K562 (cell line): ENCODE results near the gene TCF23. TPM values are rescaled to one million over a fixed set of nuclear protein-coding genes. Genes with fewer than 3 reads are reported as not detected.

Experiments
- ATAC-seq: fragments of 200-7000 bp; cut with Tn5 transposase; 3 replicates; pipeline ENCODE4 v1.9.1; 2020; ENCODE audit warnings: moderate library complexity
- BruUV-seq: library from RNA; stranded (reverse); fragments of 400-500 nt; replicated peaks from 2 replicates; lab custom pipeline; 2021; lab: Mats Ljungman, UMichigan
- CTCF ChIA-PET: fragments of 300-600 bp; formaldehyde crosslinking; extraction: SDS; loops from one replicate; lab custom pipeline; 2021; ENCODE audit warnings: low intra/inter-chr PET ratio; lab: Yijun Ruan, JAX
- POLR2A ChIA-PET: fragments of 300-600, 350-650 bp; sonication (Branson Sonifier 250); formaldehyde crosslinking; extraction: SDS; loops from one replicate; lab custom pipeline; 2021; ENCODE audit warnings: antibody characterized with exemption, inconsistent platforms; lab: Yijun Ruan, JAX
- DNase-seq, 4 experiments: peaks; one replicate each; pipeline versions ENCODE4 v3.0.0 to v3.0.0-alpha.2; 2011 to 2018; ENCODE audit warnings: low spot score in 3 of 4, mixed read lengths in 3 of 4; ENCODE audit errors: extremely low read depth in 1 of 4
- FAIRE-seq: peaks from 2 replicates; lab custom pipeline; 2011; peaks lifted over from hg19 to GRCh38; lab: Jason Lieb, UNC
- H2AFZ ChIP-seq: 2 replicates; pipeline ENCODE4 v1.6.0; 2011; ENCODE audit warnings: low read depth, low read length, control low read depth, inconsistent platforms
- H3K27ac ChIP-seq: fragments of 200-600 bp; 3 replicates; pipeline ENCODE4 v1.8.0; 2011; ENCODE audit warnings: low read depth, mild to moderate bottlenecking, control low read depth, inconsistent platforms, low read length, moderate library complexity, mixed read lengths; ENCODE audit errors: extremely low read depth
- H3K27me3 ChIP-seq, 2 experiments: fragments of 300-600 bp in 1 of 2; 2 replicates in 1 of 2; 3 replicates in 1 of 2; pipeline versions ENCODE4 v1.6.0 to v1.8.0; 2011; ENCODE audit warnings: inconsistent platforms in 2 of 2, low read length in 2 of 2, mild to moderate bottlenecking in 1 of 2, mixed read lengths in 1 of 2, moderate library complexity in 1 of 2; ENCODE audit not compliant: control insufficient read depth in 2 of 2, insufficient read depth in 2 of 2
- H3K36me3 ChIP-seq: fragments of 300-600 bp; 3 replicates; pipeline ENCODE4 v1.8.0; 2011; ENCODE audit warnings: mild to moderate bottlenecking, low read length, inconsistent platforms; ENCODE audit not compliant: control insufficient read depth, insufficient read depth
- H3K4me1 ChIP-seq, 2 experiments: fragments of 200-600 bp in 1 of 2; replicated peaks in 1 of 2; 2 replicates in 1 of 2; 3 replicates in 1 of 2; pipeline versions ENCODE4 v1.5.1 to v1.8.0; 2011; ENCODE audit warnings: inconsistent platforms in 2 of 2, low read length in 2 of 2, mild to moderate bottlenecking in 1 of 2, mixed read lengths in 1 of 2, moderate library complexity in 1 of 2; ENCODE audit not compliant: control insufficient read depth in 2 of 2, insufficient read depth in 2 of 2
- H3K4me2 ChIP-seq: 2 replicates; pipeline ENCODE4 v1.6.1; 2011; ENCODE audit warnings: low read length, control low read depth, inconsistent platforms, mixed read lengths; ENCODE audit not compliant: insufficient read depth
- H3K4me3 ChIP-seq: fragments of 200-600 bp; sonication (generic), shearing (Covaris generic); 2 replicates; pipeline ENCODE4 v1.5.1; 2016; ENCODE audit warnings: control low read depth, inconsistent platforms
- H3K79me2 ChIP-seq: fragments of 200-600 bp; 3 replicates; pipeline ENCODE4 v1.8.0; 2011; ENCODE audit warnings: low read length, inconsistent platforms; ENCODE audit not compliant: control insufficient read depth, insufficient read depth
- H3K9ac ChIP-seq, 2 experiments: 2 replicates each; pipeline versions ENCODE4 v1.6.0 to v1.6.1; 2011; ENCODE audit warnings: low read depth in 2 of 2, low read length in 2 of 2, control low read depth in 1 of 2, inconsistent platforms in 1 of 2, mild to moderate bottlenecking in 1 of 2, mixed read lengths in 1 of 2; ENCODE audit not compliant: insufficient read depth in 1 of 2
- H3K9me1 ChIP-seq: one replicate; pipeline ENCODE4 v1.6.0; 2011; ENCODE audit warnings: inconsistent platforms, mild to moderate bottlenecking, low read length, moderate library complexity; ENCODE audit not compliant: control insufficient read depth, insufficient read depth
- H3K9me3 ChIP-seq: replicated peaks from 2 replicates; pipeline ENCODE4 v1.5.1; 2011; ENCODE audit warnings: low read depth, low read length, inconsistent platforms; ENCODE audit not compliant: control insufficient read depth, insufficient read depth
- H4K20me1 ChIP-seq: replicated peaks from 2 replicates; pipeline ENCODE4 v1.6.1; 2011; ENCODE audit warnings: low read length, inconsistent platforms, mixed read lengths; ENCODE audit not compliant: control insufficient read depth, insufficient read depth
- CHD2 ChIP-seq: IDR thresholded peaks from 2 replicates; pipeline ENCODE4 v1.6.1; 2011; ENCODE audit warnings: low read depth, low read length
- COPS2 ChIP-seq: fragments of 450-650 bp; conservative IDR thresholded peaks from 2 replicates; pipeline ENCODE4 v1.6.1; 2016; ENCODE audit warnings: mild to moderate bottlenecking, moderate library complexity
- GATA2 ChIP-seq: sonication (generic); formaldehyde crosslinking; IDR thresholded peaks from 2 replicates; pipeline ENCODE4 v1.4.0; 2020; ENCODE audit warnings: mild to moderate bottlenecking, missing genetic modification reagents
- HMG20B ChIP-seq: fragments of 250-450 bp; sonication (Bioruptor Pico); IDR thresholded peaks from 2 replicates; pipeline ENCODE4 v1.5.0; 2021; ENCODE audit warnings: mild to moderate bottlenecking
- MXD1 ChIP-seq: fragments of 250-450 bp; sonication (Bioruptor Pico); IDR thresholded peaks from 2 replicates; pipeline ENCODE4 v1.8.0; 2021; ENCODE audit warnings: borderline replicate concordance, mild to moderate bottlenecking, moderate library complexity; ENCODE audit not compliant: poor library complexity, severe bottlenecking
- NR0B1 ChIP-seq: fragments of 450-650 bp; IDR thresholded peaks from one replicate; pipeline ENCODE4 v1.6.1; 2018; ENCODE audit warnings: mild to moderate bottlenecking, moderate library complexity; ENCODE audit not compliant: partially characterized antibody
- POLR2A ChIP-seq: fragments of 450-650 bp; conservative IDR thresholded peaks from 2 replicates; pipeline ENCODE4 v1.6.1; 2016
- PRPF4 ChIP-seq: fragments of 200-400 bp; formaldehyde crosslinking; IDR thresholded peaks from one replicate; pipeline ENCODE4 v1.6.1; 2017; ENCODE audit warnings: low read length, low read depth, mild to moderate bottlenecking; ENCODE audit not compliant: insufficient read depth, poor library complexity, severe bottlenecking
- PYGO2 ChIP-seq: fragments of 450-650 bp; IDR thresholded peaks from 2 replicates; pipeline ENCODE4 v1.6.1; 2016; ENCODE audit warnings: mild to moderate bottlenecking, missing genetic modification characterization, moderate library complexity, missing compliant biosample characterization
- RCOR1 ChIP-seq, 2 experiments: IDR thresholded peaks; 2 replicates each; pipeline ENCODE4 v1.6.1; 2012; ENCODE audit warnings: low read depth in 2 of 2, low read length in 2 of 2, borderline replicate concordance in 1 of 2, improper control_type of control experiment in 1 of 2
- SIN3B ChIP-seq: fragments of 450-650 bp; IDR thresholded peaks from 2 replicates; pipeline ENCODE4 v1.6.1; 2017; ENCODE audit warnings: low read depth, mild to moderate bottlenecking, moderate library complexity
- U2AF2 ChIP-seq: fragments of 200-400 bp; formaldehyde crosslinking; optimal IDR thresholded peaks from 2 replicates; pipeline ENCODE3; 2017; ENCODE audit warnings: low read depth, mild to moderate bottlenecking, low read length
- ZBTB2 ChIP-seq: fragments of 450-650 bp; IDR thresholded peaks from 2 replicates; pipeline ENCODE4 v1.6.1; 2016; ENCODE audit warnings: antibody characterized with exemption
- ZNF143 ChIP-seq: sonication (generic); formaldehyde crosslinking; IDR thresholded peaks from 2 replicates; pipeline ENCODE4 v1.9.0; 2022; ENCODE audit warnings: mild to moderate bottlenecking, missing genetic modification reagents
- ZNF212 ChIP-seq: fragments of 450-650 bp; formaldehyde crosslinking; IDR thresholded peaks from 2 replicates; pipeline ENCODE4 v1.4.0; 2020; ENCODE audit warnings: mild to moderate bottlenecking
- ZNF76 ChIP-seq: fragments of 250-450 bp; sonication (Bioruptor Pico); IDR thresholded peaks from 2 replicates; pipeline ENCODE4 v1.4.0; 2020; ENCODE audit warnings: mild to moderate bottlenecking, moderate library complexity, borderline replicate concordance
- WGBS: fragments of 100-300 bp; shearing (Covaris generic); methylation state at CpG from one replicate; pipeline ENCODE4 v1.1.6; 2016; ENCODE audit warnings: low coverage, mixed read lengths; ENCODE audit not compliant: insufficient coverage; ENCODE audit errors: missing lambda C conversion rate; 5-methylcytosine and 5-hydroxymethylcytosine counted together
- in situ Hi-C: fragments of 300-500 bp; cut with MboI; formaldehyde crosslinking; loops from 4 replicates; pipeline ENCODE4 v1.15.0; 2018; ENCODE audit warnings: inconsistent platforms, mixed read lengths
- intact Hi-C: fragments of 100-400 bp; cut with micrococcal nuclease; formaldehyde crosslinking; loops from 2 replicates; pipeline ENCODE4 v1.14.2; 2022
- polyA plus RNA-seq, 8 experiments: library from polyadenylated mRNA; depleted of rRNA in 4 of 8; stranded (reverse) in 5 of 8; unstranded in 3 of 8; fragments of >200 nt; fragmentation: Nextera tagmentation in 2 of 8; fragmentation: Illumina TruSeq in 1 of 8; extraction: Ambion mirVana in 2 of 8; extraction: Trizol in 1 of 8; gene quantifications; 2 replicates each; pipeline versions ENCODE4 v1.2.1 to v1.2.3, GENCODE V29; 2011 to 2014; ENCODE audit warnings: inconsistent platforms in 1 of 8, missing spikeins in 1 of 8
- total RNA-seq, 7 experiments: library from RNA; depleted of rRNA in 6 of 7; stranded (reverse); fragments of >200 nt in 6 of 7; fragmentation: Illumina TruSeq in 2 of 7; extraction: Trizol in 2 of 7; gene quantifications; 2 replicates each; pipeline versions ENCODE4 v1.2.1 to v1.2.3, GENCODE V29; 2011 to 2021; ENCODE audit warnings: low replicate concordance in 1 of 7

The TCF23 gene
- total and polyA plus RNA-seq, 9 of the 15 experiments (the other 6 are each of a cell fraction or from before 2014, with no cell fraction given), result 0.07 TPM; not detected in 8

- Histone ChIP-seq H3K9me1 (no peaks in the 10 kb centered on the region), H3K36me3 (no peaks in the 10 kb centered on the region), H3K27me3 (no peaks in the 10 kb centered on the region), H3K4me3 (no peak overlapping the region), H3K4me2 (no peak overlapping the region), H3K27ac (no peak overlapping the region), H3K9ac (no peak overlapping the region), H3K9me3 (no peaks in the 10 kb centered on the region), H3K4me1 (peaks cover 0 to 9% of the 10 kb centered on the region in 2 experiments; a peak in 3 of 5 replicates), H4K20me1 (no peaks in the 10 kb centered on the region), H3K79me2 (no peaks in the 10 kb centered on the region), H2AFZ (no peak overlapping the region)
- DNase-seq, result no peak
- in situ Hi-C loops, result loop anchor here (5.0 kb wide), 1 partner anchor 93 kb away; no protein-coding TSS in a partner anchor
- FAIRE-seq, result no peak
- TF ChIP-seq GATA2 (CRISPR knock-in tag), result no peak
- TF ChIP-seq ZNF212 (CRISPR knock-in tag), result no peak
- no peak for TF ChIP-seq COPS2
- no peak for TF ChIP-seq U2AF2
- TF ChIP-seq NR0B1, result no peak
- no peak for TF ChIP-seq CHD2
- TF ChIP-seq ZNF76, result no peak
- no peak for TF ChIP-seq PRPF4
- no peak for TF ChIP-seq PYGO2 (tag)
- no peak for TF ChIP-seq RCOR1 (IDR thresholded peaks at IDR 0.05; ENCODE audit: borderline replicate concordance in 1 of 2, low read depth in 2 of 2, low read length in 2 of 2)
- TF ChIP-seq SIN3B, result no peak
- TF ChIP-seq ZNF143 (CRISPR knock-in tag), result no peak
- TF ChIP-seq ZBTB2, result no peak
- no peak for TF ChIP-seq MXD1 (CRISPR knock-in tag)
- no peak for TF ChIP-seq POLR2A
- TF ChIP-seq HMG20B (CRISPR knock-in tag), result no peak
- ChIA-PET POLR2A (interaction anchor here (0.7 kb wide), 1 partner anchor 431 kb away, joined by 3 read pairs; no protein-coding TSS in a partner anchor), CTCF (no interaction called here)
- intact Hi-C loops, result loop anchor here (2.0 to 10.0 kb wide), 4 partner anchors 19 to 345 kb away; partner anchors contain the start of gene DPYSL5
- WGBS, result 44% methylated on average over 8 of the region's 8 CpGs
- BruUV-seq, result no TSS peak
- no peak for ATAC-seq
Observed at GRCh38 chr2:27189989-27190388, 41.2 kb downstream of the TCF23 start.
